Subcutaneous abdominal adipose tissue (tissue), 5 donors: Measurements from ENCODE around the gene PCBP4.

Source experiments
- H3K27ac ChIP-seq: one replicate; pipeline ENCODE4 v1.7.0; 2013; ENCODE audit warnings: low read depth, mild to moderate bottlenecking, inconsistent platforms, low read length, moderate library complexity
- H3K27me3 ChIP-seq, 5 donors: one replicate each; pipeline ENCODE4 v1.7.0; 2013; ENCODE audit warnings: low read length in 5 of 5, inconsistent platforms in 1 of 5; ENCODE audit not compliant: control insufficient read depth in 5 of 5, insufficient read depth in 4 of 5
- H3K36me3 ChIP-seq, 5 donors: one replicate each; pipeline ENCODE4 v1.7.0; 2013; ENCODE audit warnings: low read length in 5 of 5; ENCODE audit not compliant: control insufficient read depth in 5 of 5, insufficient read depth in 5 of 5
- H3K4me1 ChIP-seq, 5 donors: one replicate each; pipeline ENCODE4 v1.7.0; 2013; ENCODE audit warnings: low read length in 5 of 5, mild to moderate bottlenecking in 3 of 5, moderate library complexity in 1 of 5; ENCODE audit not compliant: control insufficient read depth in 5 of 5, insufficient read depth in 5 of 5
- H3K4me3 ChIP-seq, 5 donors: one replicate each; pipeline ENCODE4 v1.7.0; 2013; ENCODE audit warnings: low read length in 5 of 5, low read depth in 1 of 5
- H3K9ac ChIP-seq, 5 donors: one replicate each; pipeline ENCODE4 v1.7.0; 2013; ENCODE audit warnings: low read length in 5 of 5, mild to moderate bottlenecking in 4 of 5, moderate library complexity in 3 of 5
- H3K9me3 ChIP-seq, 5 donors: one replicate each; pipeline ENCODE4 v1.7.0; 2013; ENCODE audit warnings: low read length in 5 of 5; ENCODE audit not compliant: control insufficient read depth in 5 of 5
- donor health status: healthy.
- donor health status: healthy.
- donor health status: healthy.
- donor health status: healthy.
- donor health status: healthy.

PCBP4 gene

DNA sequence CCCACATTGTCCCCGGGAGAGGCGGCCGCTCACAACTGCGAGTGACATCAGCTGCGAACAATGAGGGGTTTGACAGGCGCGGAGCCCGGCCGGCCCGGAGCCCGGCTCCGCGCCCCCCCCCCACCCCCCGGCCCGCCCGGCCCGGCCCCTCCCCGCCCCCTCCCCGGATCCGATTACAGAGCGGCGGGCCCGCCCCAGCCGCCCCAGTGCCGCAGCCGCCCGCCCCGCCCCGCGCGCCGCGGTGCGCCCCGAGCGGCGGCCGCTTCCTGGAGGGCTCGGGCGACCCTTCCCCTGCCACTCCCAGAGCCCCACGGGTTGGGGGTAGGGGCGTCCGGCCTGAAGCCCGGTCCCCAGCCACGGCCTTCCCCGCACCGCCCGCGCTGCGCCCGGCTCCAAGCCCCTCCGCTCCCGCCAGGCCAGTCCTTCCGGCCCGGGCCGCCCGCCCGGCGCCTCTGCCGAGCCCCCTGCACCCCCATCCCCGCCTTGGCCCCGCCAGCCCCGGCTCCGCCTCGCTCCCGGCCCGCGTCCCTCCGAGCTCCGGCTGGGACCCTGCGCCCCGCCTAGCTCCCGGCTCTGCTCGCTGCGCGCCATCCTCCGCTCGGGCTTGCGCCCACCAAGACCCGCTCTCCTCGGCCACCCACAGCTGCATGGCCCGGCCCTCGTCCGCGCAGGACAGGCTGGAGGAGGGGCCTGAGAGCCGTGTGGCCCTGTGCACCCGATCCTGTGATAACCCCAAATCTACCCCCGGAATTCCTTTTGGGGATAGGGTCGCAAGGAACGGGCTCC is at the start of gene PCBP4:
Gene PCBP4, minus strand, starts transcription at position 71 of the 786 bp plus-strand sequence. CDS start 6,214 bp downstream, outside the sequence.
- Histone ChIP-seq H3K9me3 (no peaks in the 10 kb centered on the region), H3K27me3 (no peaks in the 10 kb centered on the region), H3K4me1 (peaks cover 2 to 30% (median 25%) of the 10 kb centered on the region in 5 donors), H3K27ac (peak within 1 kb of the TSS; percentile 69), H3K4me3 (peak within 1 kb of the TSS; percentile 73 to 85 (median 80)), H3K36me3 (peaks cover 0 to 9% (median 2%) of the 10 kb centered on the region in 5 donors), H3K9ac (peak within 1 kb of the TSS; percentile 56 to 89 (median 76))

DNA sequence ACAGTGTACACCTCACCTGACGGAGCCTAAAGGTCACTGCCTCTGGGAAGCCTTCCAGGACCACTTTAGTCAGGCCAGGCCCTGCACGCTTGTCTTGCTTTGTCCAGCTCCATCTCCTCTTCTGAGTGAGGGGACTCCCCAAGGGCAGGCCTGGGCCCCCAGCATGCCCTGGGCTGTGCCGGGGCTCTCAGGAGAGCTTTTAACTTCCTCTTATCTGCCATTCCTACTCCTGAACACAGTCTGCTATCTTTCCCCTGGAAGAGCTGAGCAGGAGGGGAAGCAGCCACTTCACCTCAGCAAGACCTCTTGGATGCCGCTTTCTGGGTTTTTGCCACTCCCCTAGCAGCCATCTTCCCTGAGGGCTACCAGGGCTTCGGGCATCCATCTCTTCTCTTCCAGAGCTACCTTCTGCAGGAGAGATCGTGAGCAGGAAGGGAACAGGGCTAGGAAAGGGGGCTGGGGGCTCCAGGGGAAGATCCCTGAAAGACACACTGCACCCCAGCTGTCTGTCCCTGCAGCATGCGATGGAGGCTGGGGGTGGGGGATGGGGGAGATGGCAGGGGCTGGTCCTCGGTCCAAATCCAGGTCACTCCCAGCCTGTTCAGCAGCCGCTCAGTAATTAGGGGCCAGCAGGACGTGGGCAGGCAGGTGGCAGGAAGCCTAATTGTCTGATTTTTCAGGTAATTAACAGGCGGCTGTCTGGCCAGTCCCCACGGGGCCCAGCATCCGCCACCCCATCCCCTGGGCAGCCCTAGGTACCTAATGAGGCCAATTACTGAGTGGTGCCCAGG is 48.4 kb upstream of the PCBP4 start:
- Histone ChIP-seq H3K9ac (no peak overlapping the region), H3K4me1 (peaks cover 0 to 22% (median 3%) of the 10 kb centered on the region in 5 donors), H3K9me3 (no peaks in the 10 kb centered on the region), H3K36me3 (no peaks in the 10 kb centered on the region), H3K27me3 (no peaks in the 10 kb centered on the region), H3K4me3 (no peak overlapping the region), H3K27ac (no peak overlapping the region)

DNA sequence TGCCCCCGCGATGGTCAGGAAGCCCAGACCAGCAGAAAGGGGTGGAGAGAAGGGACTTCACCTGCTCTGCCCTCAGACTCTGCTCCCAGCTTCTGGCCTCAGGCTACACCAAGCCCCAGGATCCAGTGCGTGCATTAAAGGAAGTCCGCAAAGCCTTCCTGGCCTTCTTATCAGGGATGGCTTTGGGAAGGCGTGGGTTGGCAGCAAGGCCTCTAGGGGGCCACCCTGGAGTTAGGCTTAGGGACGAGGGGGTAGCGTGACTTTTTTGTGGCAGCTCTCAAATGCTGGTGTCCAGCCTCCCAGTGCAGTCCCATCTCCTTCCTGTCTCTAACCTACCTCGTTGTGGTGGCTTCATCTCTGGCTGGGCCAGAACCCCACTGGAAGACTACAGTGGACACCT is 47.4 kb upstream of the PCBP4 start:
- Histone ChIP-seq H3K4me1 (peaks cover 0 to 19% (median 3%) of the 10 kb centered on the region in 5 donors), H3K36me3 (no peaks in the 10 kb centered on the region), H3K27ac (no peak overlapping the region), H3K4me3 (no peak overlapping the region), H3K9me3 (no peaks in the 10 kb centered on the region), H3K9ac (no peak overlapping the region), H3K27me3 (no peaks in the 10 kb centered on the region)

DNA sequence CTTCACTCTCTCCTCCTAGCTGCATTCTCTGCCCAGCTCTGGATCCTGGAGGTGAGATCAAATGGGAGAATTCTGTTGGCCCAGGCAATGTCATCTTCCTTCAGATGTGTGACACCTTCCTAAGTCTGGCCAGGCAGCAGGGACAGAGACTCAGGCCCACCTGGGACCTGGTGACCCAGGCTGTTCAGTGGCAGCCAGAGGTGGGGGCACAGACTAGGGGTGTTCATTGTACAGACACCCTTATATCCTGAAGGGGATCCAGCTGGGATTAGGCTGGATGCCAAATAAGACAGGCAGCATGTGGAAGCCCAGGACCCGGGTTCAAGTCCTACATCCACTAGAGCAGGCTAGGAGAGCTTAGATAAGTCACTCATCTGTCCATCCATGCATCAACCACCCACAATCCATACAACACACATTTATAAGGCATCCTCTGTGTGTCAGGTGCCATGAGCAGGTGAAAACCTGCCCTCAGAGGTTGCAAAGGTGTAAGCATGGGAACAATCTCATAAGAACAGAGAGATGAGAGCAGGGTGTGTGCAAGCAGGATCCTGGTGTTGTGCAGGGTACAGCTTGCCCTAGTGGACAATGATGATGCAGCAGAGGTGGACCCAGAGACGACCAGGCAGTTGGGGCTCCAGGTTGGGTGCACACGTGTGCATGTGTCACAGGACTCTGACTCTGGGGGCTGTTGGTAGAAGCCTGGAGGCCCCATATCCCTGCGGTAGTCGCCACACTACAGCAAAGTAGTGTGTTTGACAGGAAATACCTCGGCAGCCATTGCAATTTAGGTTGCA is 46.7 kb upstream of the PCBP4 start:
- H3K9me3 ChIP-seq: no peaks in the 10 kb centered on the region
- H3K27ac ChIP-seq: no peak overlapping the region
- no peak overlapping the region for H3K4me3 ChIP-seq
- no peaks in the 10 kb centered on the region for H3K36me3 ChIP-seq
- no peaks in the 10 kb centered on the region for H3K27me3 ChIP-seq
- H3K9ac ChIP-seq: no peak overlapping the region
- peaks cover 0 to 19% (median 3%) of the 10 kb centered on the region in 5 donors for H3K4me1 ChIP-seq

DNA sequence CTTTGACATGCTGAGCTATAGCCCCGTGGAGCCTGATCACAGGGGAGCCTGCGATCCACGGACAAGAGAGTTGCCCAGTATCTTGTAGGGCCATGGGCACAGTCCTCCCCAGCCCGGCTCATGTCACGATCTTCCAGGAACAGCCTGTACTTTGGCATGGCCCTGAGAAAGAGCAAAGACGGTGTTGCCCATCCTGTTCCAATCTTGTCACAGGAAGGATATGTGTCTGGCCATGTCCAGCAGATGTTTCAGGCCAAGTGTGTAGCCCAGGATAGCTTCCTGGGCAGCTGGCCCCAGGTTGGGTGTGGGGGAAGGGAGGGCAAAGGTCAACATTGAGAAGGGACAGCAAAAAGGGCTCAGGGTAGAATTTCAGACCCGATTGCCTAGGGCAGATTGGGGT is 45.4 kb upstream of the PCBP4 start:
- no peak overlapping the region for H3K27ac ChIP-seq
- H3K9me3 ChIP-seq: no peaks in the 10 kb centered on the region
- no peaks in the 10 kb centered on the region for H3K36me3 ChIP-seq
- no peak overlapping the region for H3K4me3 ChIP-seq
- no peak overlapping the region for H3K9ac ChIP-seq
- H3K27me3 ChIP-seq: peaks cover 0 to 2% (median 0%) of the 10 kb centered on the region in 5 donors
- H3K4me1 ChIP-seq: peaks cover 0 to 19% (median 3%) of the 10 kb centered on the region in 5 donors

DNA sequence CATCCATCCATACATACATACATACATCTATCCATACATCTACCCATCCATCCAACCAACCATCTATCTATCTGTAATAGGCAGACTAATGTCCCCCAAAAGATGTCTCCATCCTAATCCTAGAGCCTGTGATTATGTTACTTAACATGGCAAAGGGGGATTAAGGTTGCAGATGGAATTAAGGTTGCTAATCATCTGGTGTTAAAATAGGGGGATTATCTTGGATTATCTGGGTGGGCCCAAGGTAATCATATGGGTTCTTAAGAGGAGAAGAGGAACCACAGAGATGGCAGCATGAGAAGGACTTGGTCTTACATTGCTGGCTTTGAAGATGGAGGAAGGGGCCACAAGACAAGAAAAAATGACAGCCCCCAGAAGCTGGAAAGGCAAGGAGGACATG is 43.2 kb upstream of the PCBP4 start:
- Histone ChIP-seq H3K27ac (no peak overlapping the region), H3K27me3 (peaks cover 0 to 5% (median 0%) of the 10 kb centered on the region in 5 donors), H3K9me3 (no peaks in the 10 kb centered on the region), H3K4me1 (peaks cover 6 to 40% (median 12%) of the 10 kb centered on the region in 5 donors), H3K9ac (no peak overlapping the region), H3K4me3 (no peak overlapping the region), H3K36me3 (no peaks in the 10 kb centered on the region)

DNA sequence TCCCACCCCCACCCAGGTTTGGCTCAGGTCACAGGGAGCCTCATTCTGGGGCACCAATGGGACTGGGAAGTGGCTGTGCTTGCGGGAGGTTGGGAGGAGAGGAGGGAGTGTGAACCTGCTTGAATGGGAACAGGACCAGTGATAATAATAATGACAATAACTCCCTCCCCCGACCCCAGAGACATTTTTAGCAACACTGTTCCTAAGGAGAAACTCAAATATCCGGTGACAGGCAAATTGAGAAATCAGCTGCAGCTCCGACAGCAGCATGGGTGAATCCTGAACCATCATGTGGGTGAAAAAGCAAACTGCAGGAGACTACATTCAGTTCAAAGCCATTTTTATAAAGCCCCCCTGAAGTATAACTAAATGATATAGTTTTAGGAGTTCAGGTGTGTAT is 40.0 kb upstream of the PCBP4 start:
- no peak overlapping the region for H3K27ac ChIP-seq
- H3K27me3 ChIP-seq: peaks cover 0 to 14% (median 4%) of the 10 kb centered on the region in 5 donors
- H3K4me1 ChIP-seq: peaks cover 8 to 38% (median 18%) of the 10 kb centered on the region in 5 donors
- no peak overlapping the region for H3K9ac ChIP-seq
- H3K9me3 ChIP-seq: no peaks in the 10 kb centered on the region
- no peaks in the 10 kb centered on the region for H3K36me3 ChIP-seq
- no peak overlapping the region for H3K4me3 ChIP-seq

DNA sequence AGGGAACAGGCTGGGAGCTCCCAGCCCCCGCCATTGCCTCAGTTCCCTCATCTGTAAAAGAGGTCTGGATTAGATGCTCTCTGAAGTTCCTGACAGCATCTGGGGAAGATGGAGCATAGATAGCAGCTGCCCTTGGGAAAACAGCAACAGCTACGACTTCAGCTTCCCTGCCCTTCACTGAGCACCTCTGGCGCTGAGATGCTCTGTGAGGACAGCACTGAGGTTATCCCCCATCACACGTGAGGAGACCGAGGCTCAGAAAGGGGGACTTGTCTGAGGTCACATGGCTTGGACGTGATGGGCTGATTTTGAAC is 39.5 kb upstream of the PCBP4 start:
- H3K4me3 ChIP-seq: no peak overlapping the region
- peaks cover 0 to 14% (median 4%) of the 10 kb centered on the region in 5 donors for H3K27me3 ChIP-seq
- H3K27ac ChIP-seq: no peak overlapping the region
- H3K36me3 ChIP-seq: no peaks in the 10 kb centered on the region
- no peak overlapping the region for H3K9ac ChIP-seq
- peaks cover 8 to 36% (median 18%) of the 10 kb centered on the region in 5 donors for H3K4me1 ChIP-seq
- H3K9me3 ChIP-seq: no peaks in the 10 kb centered on the region

DNA sequence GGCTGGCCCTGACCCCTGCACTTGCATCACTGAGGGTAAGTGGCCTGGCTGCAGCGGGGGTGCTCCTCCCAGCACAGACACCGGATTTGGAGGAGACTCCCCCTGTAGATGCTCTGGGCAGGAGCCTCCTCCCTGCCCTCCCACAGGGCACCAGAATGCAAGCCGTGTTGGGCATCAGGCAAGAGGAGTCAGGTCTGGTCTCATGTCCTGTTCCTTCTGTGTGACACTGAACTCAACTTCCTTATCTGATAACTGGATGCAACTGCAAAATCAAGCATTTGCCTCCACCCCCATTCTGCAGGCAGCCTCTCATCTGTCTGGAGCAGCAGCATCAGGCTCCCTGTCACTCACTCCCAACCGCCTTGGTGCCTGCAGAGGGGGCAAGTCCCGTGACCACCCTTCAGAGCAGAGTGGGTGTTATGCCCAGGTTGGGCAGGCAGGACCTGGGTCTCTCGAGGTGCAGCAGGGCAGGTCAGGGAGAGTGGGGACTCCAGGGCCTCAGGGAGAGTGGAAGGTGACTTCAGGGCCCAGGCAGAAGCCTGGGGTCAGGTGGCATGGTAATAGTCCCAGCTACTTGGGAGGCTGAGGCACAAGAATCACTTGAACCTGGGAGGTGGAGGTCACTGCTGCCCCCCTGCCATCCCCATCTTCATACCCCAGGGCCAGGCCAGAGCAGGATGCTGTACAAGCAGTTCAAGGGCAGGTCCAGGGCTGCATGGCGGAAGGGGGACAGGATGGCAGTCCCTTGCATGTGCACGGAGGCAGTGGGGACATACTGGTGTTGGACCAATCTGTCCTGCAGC is 39.0 kb upstream of the PCBP4 start:
- Histone ChIP-seq H3K4me1 (peaks cover 10 to 42% (median 22%) of the 10 kb centered on the region in 5 donors), H3K9me3 (no peaks in the 10 kb centered on the region), H3K9ac (no peak overlapping the region), H3K27me3 (peaks cover 0 to 14% (median 4%) of the 10 kb centered on the region in 5 donors), H3K36me3 (no peaks in the 10 kb centered on the region), H3K27ac (no peak overlapping the region), H3K4me3 (peak overlapping the region in 1 of 5 donors; percentile 5)
